NT2/D1 (cell line): Measurements from ENCODE around the gene PIK3CB.

Experiments used
- SUZ12 ChIP-seq: IDR thresholded peaks from 2 replicates; pipeline ENCODE4 v1.6.1; 2011; ENCODE audit not compliant: insufficient read length, insufficient read depth; ENCODE audit errors: extremely low read depth
- YY1 ChIP-seq: IDR thresholded peaks from 2 replicates; pipeline ENCODE4 v1.6.1; 2011; ENCODE audit not compliant: insufficient read length, insufficient read depth
- ZNF274 ChIP-seq: IDR thresholded peaks from 2 replicates; pipeline ENCODE4 v1.6.1; 2011; ENCODE audit warnings: mild to moderate bottlenecking, low read depth, low read length

- no peak for TF ChIP-seq YY1
- no peak for TF ChIP-seq ZNF274
- TF ChIP-seq SUZ12: no peak
Observed at GRCh38 chr3:138657508-138657907, 177.2 kb downstream of the PIK3CB start.
